Islet precursor cell (in vitro differentiated cells): ENCODE results near the gene ASPHD1.
"Not testable (repeated sequence)": the region's sequence is repeated elsewhere in the genome, so short reads cannot be mapped to it uniquely, and the experiment has no call there.

Experiments used
- DNase-seq: peaks from one replicate; pipeline ENCODE4 v3.0.0-alpha.2; 2018

ASPHD1 gene

GRCh38 chr16:29908719-29909220 lies 8.5 kb downstream of the ASPHD1 start:
- DNase-seq: no peak

- no peak for DNase-seq
Measured at GRCh38 chr16:29909391-29909790, 9.1 kb downstream of the ASPHD1 start.

- DNase-seq: not testable (repeated sequence)
Measured at GRCh38 chr16:29909851-29910250, 9.6 kb downstream of the ASPHD1 start.

- DNase-seq: no peak
Measured at GRCh38 chr16:29910819-29911675, 10.8 kb downstream of the ASPHD1 start.

- DNase-seq: no peak
Measured at GRCh38 chr16:29911676-29912010, 11.4 kb downstream of the ASPHD1 start.

- DNase-seq: no peak
Measured at GRCh38 chr16:29912087-29912486, 11.8 kb downstream of the ASPHD1 start.

GRCh38 chr16:29913514-29913913 lies 13.2 kb downstream of the ASPHD1 start:
- DNase-seq: no peak

- no peak for DNase-seq
Measured at GRCh38 chr16:29915590-29916247, 15.4 kb downstream of the ASPHD1 start.

GRCh38 chr16:29916979-29917378 lies 16.7 kb downstream of the ASPHD1 start:
- no peak for DNase-seq

- no peak for DNase-seq
Measured at GRCh38 chr16:29920288-29921033, 20.2 kb downstream of the ASPHD1 start.

GRCh38 chr16:29921034-29921385 lies 20.7 kb downstream of the ASPHD1 start:
- no peak for DNase-seq

GRCh38 chr16:29922326-29922725 lies 22.0 kb downstream of the ASPHD1 start:
- DNase-seq: no peak

GRCh38 chr16:29922986-29923501 lies 22.8 kb downstream of the ASPHD1 start:
- no peak for DNase-seq

- peak; percentile 55 for DNase-seq
Measured at GRCh38 chr16:29925105-29925756, 24.9 kb downstream of the ASPHD1 start.

GRCh38 chr16:29925781-29926710 lies 25.8 kb downstream of the ASPHD1 start, which contains the start of gene KCTD13:
Gene KCTD13, minus strand, starts transcription at chr16:29926226. Its CDS starts 193 bp downstream, at chr16:29926033.
- DNase-seq: peak; percentile 96

- DNase-seq: peak; percentile 59
Measured at GRCh38 chr16:29926711-29927052, 26.4 kb downstream of the ASPHD1 start.

GRCh38 chr16:29927070-29927905 lies 27.0 kb downstream of the ASPHD1 start:
- no peak for DNase-seq

- not testable (repeated sequence) for DNase-seq
Measured at GRCh38 chr16:29931750-29932149, 31.5 kb downstream of the ASPHD1 start.

- DNase-seq: no peak
Measured at GRCh38 chr16:29940656-29941055, 40.4 kb downstream of the ASPHD1 start.
